Neuronal stem cell (in vitro differentiated cells): ENCODE measurements around the gene PDPK1.

Experiments
- DNase-seq: peaks from one replicate; pipeline ENCODE4 v3.0.0-alpha.2; 2013; ENCODE audit warnings: low spot score
- H2AFZ ChIP-seq: one replicate; pipeline ENCODE4 v1.6.1; 2013; ENCODE audit warnings: mild to moderate bottlenecking, low read length, inconsistent platforms
- H2AK5ac ChIP-seq: 2 replicates; pipeline ENCODE4 v1.6.1; 2013; ENCODE audit warnings: low read depth, mild to moderate bottlenecking, inconsistent platforms, low read length, moderate library complexity, mixed read lengths
- H2BK120ac ChIP-seq: 2 replicates; pipeline ENCODE4 v1.6.1; 2013; ENCODE audit warnings: low read depth, mild to moderate bottlenecking, inconsistent platforms, low read length, moderate library complexity, mixed read lengths
- H2BK12ac ChIP-seq: one replicate; pipeline ENCODE4 v1.6.1; 2013; ENCODE audit warnings: low read length, inconsistent platforms
- H2BK15ac ChIP-seq: 2 replicates; pipeline ENCODE4 v1.6.1; 2013; ENCODE audit warnings: mild to moderate bottlenecking, low read length, inconsistent platforms, mixed read lengths
- H2BK5ac ChIP-seq: one replicate; pipeline ENCODE4 v1.6.1; 2013; ENCODE audit warnings: inconsistent platforms, mild to moderate bottlenecking, low read length, moderate library complexity
- H3K14ac ChIP-seq: one replicate; pipeline ENCODE4 v1.6.1; 2013; ENCODE audit warnings: low read length, inconsistent platforms
- H3K18ac ChIP-seq: 2 replicates; pipeline ENCODE4 v1.6.1; 2013; ENCODE audit warnings: low read length, inconsistent platforms
- H3K23ac ChIP-seq: 2 replicates; pipeline ENCODE4 v1.6.1; 2013; ENCODE audit warnings: low read depth, mild to moderate bottlenecking, mixed read lengths, low read length, inconsistent platforms; ENCODE audit not compliant: poor library complexity
- H3K27ac ChIP-seq: replicated peaks from 3 replicates; pipeline ENCODE4 v1.5.1; 2013; ENCODE audit warnings: low read length, inconsistent platforms
- H3K27me3 ChIP-seq, 3 experiments: 2 replicates each; pipeline ENCODE4 v1.6.1; 2013; ENCODE audit warnings: low read length in 3 of 3, mild to moderate bottlenecking in 2 of 3, inconsistent platforms in 1 of 3, low read depth in 1 of 3, mixed read lengths in 1 of 3, moderate library complexity in 1 of 3; ENCODE audit not compliant: control insufficient read depth in 3 of 3, insufficient read depth in 3 of 3
- H3K36me3 ChIP-seq, 2 donors: replicated peaks in 1 of 2; 2 replicates each; pipeline ENCODE4 v1.6.1; 2013; ENCODE audit warnings: low read length in 2 of 2; ENCODE audit not compliant: control insufficient read depth in 2 of 2, insufficient read depth in 2 of 2
- H3K4ac ChIP-seq: 2 replicates; pipeline ENCODE4 v1.6.1; 2013; ENCODE audit warnings: inconsistent platforms, mild to moderate bottlenecking, low read length, moderate library complexity
- H3K4me1 ChIP-seq, 2 donors: 1 replicate in 1 of 2; 2 replicates in 1 of 2; pipeline ENCODE4 v1.6.1; 2013; ENCODE audit warnings: low read length in 2 of 2, low read depth in 1 of 2; ENCODE audit not compliant: control insufficient read depth in 2 of 2, insufficient read depth in 1 of 2
- H3K4me2 ChIP-seq: one replicate; pipeline ENCODE4 v1.6.1; 2013; ENCODE audit warnings: mild to moderate bottlenecking, low read length, inconsistent platforms; ENCODE audit not compliant: insufficient read depth, poor library complexity, severe bottlenecking
- H3K4me3 ChIP-seq, 2 donors: 2 replicates each; pipeline ENCODE4 v1.5.1; 2013; ENCODE audit warnings: low read length in 2 of 2, mild to moderate bottlenecking in 2 of 2, inconsistent platforms in 1 of 2, moderate library complexity in 1 of 2
- H3K79me1 ChIP-seq: one replicate; pipeline ENCODE4 v1.6.1; 2013; ENCODE audit warnings: low read depth, mild to moderate bottlenecking, inconsistent platforms, low read length, moderate library complexity
- H3K9ac ChIP-seq: one replicate; pipeline ENCODE4 v1.6.1; 2013; ENCODE audit warnings: mild to moderate bottlenecking, low read depth, low read length, inconsistent platforms; ENCODE audit not compliant: poor library complexity
- H3K9me3 ChIP-seq, 2 donors: replicated peaks in 1 of 2; 2 replicates each; pipeline versions ENCODE3 to v1.6.1; 2013; ENCODE audit warnings: low read length in 2 of 2, mild to moderate bottlenecking in 2 of 2, inconsistent platforms in 1 of 2, low read depth in 1 of 2, mixed read lengths in 1 of 2, moderate library complexity in 1 of 2; ENCODE audit not compliant: control insufficient read depth in 2 of 2, insufficient read depth in 1 of 2
- H4K8ac ChIP-seq: one replicate; pipeline ENCODE4 v1.6.1; 2013; ENCODE audit warnings: low read depth, mild to moderate bottlenecking, inconsistent platforms, low read length, moderate library complexity
- H4K91ac ChIP-seq: one replicate; pipeline ENCODE4 v1.6.1; 2013; ENCODE audit warnings: low read length, low read depth, mild to moderate bottlenecking, inconsistent platforms; ENCODE audit not compliant: poor library complexity
- WGBS, 2 donors: extraction: QIAGEN DNeasy Blood & Tissue Kit; methylation state at CpG; one replicate each; pipeline ENCODE4 v1.1.7; 2013; ENCODE audit warnings: missing lambda C conversion rate in 2 of 2, mixed read lengths in 1 of 2; ENCODE audit not compliant: insufficient read length in 2 of 2, insufficient replicate concordance in 1 of 2; ENCODE audit errors: extremely low coverage in 2 of 2; 5-methylcytosine and 5-hydroxymethylcytosine counted together

Gene PDPK1

GRCh38 chr16:2496223-2497115, 41.4 kb upstream of the PDPK1 start:
- Histone ChIP-seq H2BK5ac (no peak overlapping the region), H3K14ac (no peak overlapping the region), H3K9ac (peak overlapping the region; percentile 70), H2BK12ac (peak overlapping the region; percentile 10), H2BK15ac (no peak overlapping the region), H3K4me1 (peaks cover 2 to 3% of the 10 kb centered on the region in 2 donors), H2AFZ (no peak overlapping the region), H3K9me3 (no peaks in the 10 kb centered on the region), H3K18ac (no peak overlapping the region), H3K27ac (no peak overlapping the region), H2BK120ac (no peak overlapping the region), H2AK5ac (no peak overlapping the region), H3K27me3 (no peaks in the 10 kb centered on the region), H3K23ac (peak overlapping the region; percentile 89), H3K36me3 (peaks cover 19 to 40% of the 10 kb centered on the region in 2 donors), H3K4me2 (no peak overlapping the region), H3K4me3 (peak overlapping the region in 1 of 2 donors; percentile 18), H4K91ac (no peak overlapping the region), H4K8ac (peak overlapping the region; percentile 82), H3K4ac (no peak overlapping the region), H3K79me1 (peaks cover 5% of the 10 kb centered on the region)
- WGBS, 2 donors = no CpG with 5 or more reads among the region's 62 CpGs
- no peak for DNase-seq

GRCh38 chr16:2497116-2497630, 40.6 kb upstream of the PDPK1 start:
- no peak overlapping the region for H2BK12ac ChIP-seq
- no peak overlapping the region for H2BK15ac ChIP-seq
- no peak overlapping the region for H4K91ac ChIP-seq
- H3K27ac ChIP-seq = no peak overlapping the region
- no peak for DNase-seq
- H2BK5ac ChIP-seq = peak overlapping the region; percentile 13
- H3K4me1 ChIP-seq = peaks cover 9% of the 10 kb centered on the region in 2 donors
- H2BK120ac ChIP-seq = no peak overlapping the region
- no peak overlapping the region for H3K4me2 ChIP-seq
- peak overlapping the region; percentile 21 for H3K9ac ChIP-seq
- H3K18ac ChIP-seq = no peak overlapping the region
- H3K27me3 ChIP-seq = no peaks in the 10 kb centered on the region
- peaks cover 8% of the 10 kb centered on the region for H3K79me1 ChIP-seq
- no peak overlapping the region for H3K4me3 ChIP-seq
- H4K8ac ChIP-seq = no peak overlapping the region
- H3K23ac ChIP-seq = peak overlapping the region; percentile 89
- H2AFZ ChIP-seq = no peak overlapping the region
- H2AK5ac ChIP-seq = no peak overlapping the region
- H3K4ac ChIP-seq = no peak overlapping the region
- H3K14ac ChIP-seq = no peak overlapping the region
- peaks cover 0 to under 1% of the 10 kb centered on the region in 2 donors for H3K9me3 ChIP-seq
- WGBS, 2 donors = no CpG with 5 or more reads among the region's 21 CpGs
- peaks cover 19 to 40% of the 10 kb centered on the region in 2 donors for H3K36me3 ChIP-seq

- no peak overlapping the region for H3K14ac ChIP-seq
Observed at GRCh38 chr16:2497695-2498484, 39.9 kb upstream of the PDPK1 start.

More at GRCh38 chr16:2497695-2498484, 39.9 kb upstream of the PDPK1 start:
- Histone ChIP-seq H3K4ac (no peak overlapping the region), H3K18ac (no peak overlapping the region), H3K23ac (no peak overlapping the region), H3K36me3 (peaks cover 20 to 40% of the 10 kb centered on the region in 2 donors), H3K4me1 (peaks cover 9% of the 10 kb centered on the region in 2 donors), H3K27me3 (no peaks in the 10 kb centered on the region), H2BK120ac (no peak overlapping the region), H3K79me1 (peaks cover 11% of the 10 kb centered on the region), H2BK12ac (no peak overlapping the region), H2BK5ac (peak overlapping the region; percentile 13), H3K4me2 (no peak overlapping the region), H2AK5ac (no peak overlapping the region), H3K27ac (no peak overlapping the region), H3K4me3 (no peak overlapping the region), H2AFZ (no peak overlapping the region), H4K91ac (no peak overlapping the region), H3K9me3 (peaks cover 0 to 4% of the 10 kb centered on the region in 2 donors), H3K9ac (no peak overlapping the region), H4K8ac (no peak overlapping the region), H2BK15ac (no peak overlapping the region)
- DNase-seq = no peak
- WGBS, 2 donors = no CpG with 5 or more reads among the region's 26 CpGs
